H1 (cell line): Measurements from ENCODE around the gene IPO7. TPM values are rescaled to one million over a fixed set of nuclear protein-coding genes. Genes with fewer than 3 reads are reported as not detected.

Source experiments
- CTCF ChIA-PET: fragments of 300-600 bp; sonication (Branson Sonifier 250); formaldehyde crosslinking; loops from one replicate; lab custom pipeline; 2021; ENCODE audit not compliant: partially characterized antibody; lab: Charles Lee
- POLR2A ChIA-PET: fragments of 300-600 bp; sonication (Branson Sonifier 250); formaldehyde crosslinking; loops from one replicate; lab custom pipeline; 2021; ENCODE audit warnings: inconsistent platforms; ENCODE audit not compliant: partially characterized antibody; lab: Charles Lee
- DNase-seq, 2 experiments: peaks; one replicate each; pipeline versions ENCODE4 v3.0.0 to v3.0.0-alpha.2; 2010 to 2022; ENCODE audit warnings: low spot score in 2 of 2, low read depth in 1 of 2, mixed read lengths in 1 of 2
- FAIRE-seq: peaks from 2 replicates; lab custom pipeline; 2011; peaks lifted over from hg19 to GRCh38; lab: Jason Lieb, UNC
- H2AFZ ChIP-seq: 2 replicates; pipeline ENCODE4 v1.8.1; 2012; ENCODE audit warnings: low read length, inconsistent platforms
- H2AK5ac ChIP-seq: 2 replicates; pipeline ENCODE4 v1.6.1; 2013; ENCODE audit warnings: low read depth, low read length
- H2BK120ac ChIP-seq: replicated peaks from 2 replicates; pipeline ENCODE3; 2013; ENCODE audit warnings: low read depth, low read length, inconsistent platforms
- H2BK12ac ChIP-seq: 2 replicates; pipeline ENCODE4 v1.6.1; 2013; ENCODE audit warnings: low read depth, low read length
- H2BK15ac ChIP-seq: 2 replicates; pipeline ENCODE4 v1.6.1; 2013; ENCODE audit warnings: low read length
- H2BK20ac ChIP-seq: 2 replicates; pipeline ENCODE4 v1.6.1; 2013; ENCODE audit warnings: low read length
- H2BK5ac ChIP-seq: 2 replicates; pipeline ENCODE4 v1.6.1; 2013; ENCODE audit warnings: low read depth, low read length
- H3K14ac ChIP-seq: 2 replicates; pipeline ENCODE4 v1.6.1; 2013; ENCODE audit warnings: inconsistent platforms; ENCODE audit not compliant: insufficient read length
- H3K18ac ChIP-seq: 2 replicates; pipeline ENCODE4 v1.6.1; 2013; ENCODE audit warnings: low read length; ENCODE audit errors: extremely low read depth
- H3K23ac ChIP-seq: 2 replicates; pipeline ENCODE4 v1.6.1; 2013; ENCODE audit warnings: inconsistent platforms; ENCODE audit not compliant: insufficient read length
- H3K23me2 ChIP-seq: 2 replicates; pipeline ENCODE4 v1.6.1; 2013; ENCODE audit warnings: low read depth, low read length
- H3K27ac ChIP-seq: 2 replicates; pipeline ENCODE4 v1.6.1; 2011; ENCODE audit warnings: low read depth, low read length, inconsistent platforms
- H3K27me3 ChIP-seq, 4 experiments: replicated peaks in 1 of 4; 1 replicate in 1 of 4; 2 replicates in 3 of 4; pipeline versions ENCODE4 v1.6.1 to v1.8.1; 2011 to 2013; ENCODE audit warnings: low read length in 3 of 4, mild to moderate bottlenecking in 3 of 4, inconsistent platforms in 2 of 4, mixed read lengths in 2 of 4, moderate library complexity in 1 of 4; ENCODE audit not compliant: control insufficient read depth in 3 of 4, insufficient read depth in 3 of 4; ENCODE audit errors: extremely low read depth in 1 of 4
- H3K36me3 ChIP-seq, 4 experiments: 2 replicates each; pipeline versions ENCODE4 v1.6.1 to v1.8.1; 2011 to 2013; ENCODE audit warnings: mild to moderate bottlenecking in 4 of 4, low read length in 3 of 4, moderate library complexity in 2 of 4, control low read depth in 1 of 4, inconsistent platforms in 1 of 4; ENCODE audit not compliant: insufficient read depth in 4 of 4, control insufficient read depth in 2 of 4
- H3K4ac ChIP-seq: replicated peaks from 2 replicates; pipeline ENCODE3; 2013; ENCODE audit warnings: low read length, low read depth, mixed read lengths, inconsistent platforms; ENCODE audit not compliant: insufficient read length
- H3K4me1 ChIP-seq, 4 experiments: replicated peaks in 1 of 4; 1 replicate in 1 of 4; 2 replicates in 3 of 4; pipeline versions ENCODE4 v1.6.1 to v1.8.1; 2011 to 2013; ENCODE audit warnings: low read length in 3 of 4, inconsistent platforms in 2 of 4, mixed read lengths in 1 of 4; ENCODE audit not compliant: insufficient read depth in 4 of 4, control insufficient read depth in 3 of 4
- H3K4me2 ChIP-seq, 2 experiments: 2 replicates each; pipeline versions ENCODE4 v1.6.1 to v1.8.1; 2011 to 2013; ENCODE audit warnings: low read depth in 2 of 2, low read length in 2 of 2, control low read depth in 1 of 2, inconsistent platforms in 1 of 2, mild to moderate bottlenecking in 1 of 2; ENCODE audit not compliant: insufficient read depth in 1 of 2
- H3K4me3 ChIP-seq, 4 experiments: fragments of 200-600, 300-600 bp in 1 of 4; sonication (generic), shearing (Covaris generic), sonication (Bioruptor Twin) in 1 of 4; 2 replicates each; pipeline versions ENCODE4 v1.5.1 to v1.8.1; 2011 to 2016; ENCODE audit warnings: low read length in 4 of 4, low read depth in 3 of 4, control low read depth in 2 of 4, inconsistent platforms in 2 of 4, mild to moderate bottlenecking in 2 of 4, mixed read lengths in 1 of 4, moderate library complexity in 1 of 4; ENCODE audit not compliant: insufficient read depth in 2 of 4; ENCODE audit errors: extremely low read depth in 1 of 4
- H3K56ac ChIP-seq: replicated peaks from 2 replicates; pipeline ENCODE3; 2013; ENCODE audit warnings: low read depth, mild to moderate bottlenecking, mixed read lengths, low read length, inconsistent platforms; ENCODE audit not compliant: insufficient read length
- H3K79me1 ChIP-seq: 2 replicates; pipeline ENCODE4 v1.6.1; 2013; ENCODE audit warnings: low read depth, low read length, control low read depth
- H3K79me2 ChIP-seq, 2 experiments: 2 replicates each; pipeline versions ENCODE4 v1.6.1 to v1.8.1; 2012 to 2013; ENCODE audit warnings: low read length in 2 of 2, mild to moderate bottlenecking in 2 of 2, inconsistent platforms in 1 of 2; ENCODE audit not compliant: insufficient read depth in 2 of 2, control insufficient read depth in 1 of 2
- H3K9ac ChIP-seq, 4 experiments: replicated peaks in 1 of 4; 1 replicate in 1 of 4; 2 replicates in 3 of 4; pipeline versions ENCODE4 v1.6.1 to v1.8.1; 2011 to 2013; ENCODE audit warnings: low read depth in 3 of 4, low read length in 3 of 4, control low read depth in 2 of 4, mild to moderate bottlenecking in 2 of 4, moderate library complexity in 2 of 4, inconsistent platforms in 1 of 4; ENCODE audit errors: extremely low read depth in 1 of 4
- H3K9me3 ChIP-seq, 2 experiments: 2 replicates each; pipeline versions ENCODE4 v1.6.1 to v1.8.1; 2012 to 2013; ENCODE audit warnings: mild to moderate bottlenecking in 2 of 2, moderate library complexity in 2 of 2, control low read depth in 1 of 2, inconsistent platforms in 1 of 2, low read depth in 1 of 2, low read length in 1 of 2, mixed read lengths in 1 of 2; ENCODE audit not compliant: insufficient read depth in 2 of 2
- H4K20me1 ChIP-seq, 2 experiments: replicated peaks in 1 of 2; 2 replicates each; pipeline versions ENCODE3 to v1.8.1; 2011 to 2013; ENCODE audit warnings: inconsistent platforms in 2 of 2, low read length in 2 of 2, mild to moderate bottlenecking in 1 of 2; ENCODE audit not compliant: insufficient read depth in 2 of 2, control insufficient read depth in 1 of 2
- H4K5ac ChIP-seq: 2 replicates; pipeline ENCODE4 v1.6.1; 2013; ENCODE audit warnings: low read length, low read depth, mixed read lengths, inconsistent platforms; ENCODE audit not compliant: insufficient read length
- H4K8ac ChIP-seq: 2 replicates; pipeline ENCODE4 v1.8.0; 2013; ENCODE audit warnings: mild to moderate bottlenecking, moderate library complexity, low read length, inconsistent platforms; ENCODE audit not compliant: insufficient read depth; ENCODE audit errors: extremely low read depth
- H4K91ac ChIP-seq: replicated peaks from 2 replicates; pipeline ENCODE3; 2013; ENCODE audit warnings: low read length, mixed read lengths, inconsistent platforms; ENCODE audit not compliant: insufficient read length
- FOSL1 ChIP-seq: IDR thresholded peaks from 2 replicates; pipeline ENCODE4 v1.6.1; 2011; ENCODE audit warnings: mild to moderate bottlenecking, low read depth, low read length, moderate library complexity; ENCODE audit not compliant: insufficient read depth
- KDM4A ChIP-seq: IDR thresholded peaks from one replicate; pipeline ENCODE4 v1.7.1; 2012; ENCODE audit warnings: low read depth, mild to moderate bottlenecking, moderate library complexity, low read length, inconsistent platforms; ENCODE audit not compliant: severe bottlenecking
- KDM5A ChIP-seq: fragments of 200-600 bp; IDR thresholded peaks from 2 replicates; pipeline ENCODE4 v1.7.1; 2012; ENCODE audit warnings: mild to moderate bottlenecking, low read length, inconsistent platforms, mixed read lengths
- MAFK ChIP-seq: IDR thresholded peaks from 2 replicates; pipeline ENCODE4 v1.6.1; 2012; ENCODE audit warnings: low read depth, mild to moderate bottlenecking, improper control_type of control experiment, low read length
- PHF8 ChIP-seq: fragments of 200-600 bp; sonication (generic); conservative IDR thresholded peaks from 2 replicates; pipeline ENCODE4 v1.7.1; 2012; ENCODE audit warnings: low read depth, mild to moderate bottlenecking, inconsistent platforms, low read length, moderate library complexity
- POU5F1 ChIP-seq: IDR thresholded peaks from 2 replicates; pipeline ENCODE4 v1.6.1; 2011; ENCODE audit warnings: low read depth, mild to moderate bottlenecking, low read length, moderate library complexity
- RNF2 ChIP-seq: fragments of 200-900, 300-1000 bp; sonication (generic); IDR thresholded peaks from 2 replicates; pipeline ENCODE4 v1.7.1; 2016; ENCODE audit warnings: borderline replicate concordance, low read depth, mild to moderate bottlenecking, antibody characterized with exemption, low read length; ENCODE audit not compliant: poor library complexity, severe bottlenecking; ENCODE audit errors: missing control alignments
- RXRA ChIP-seq: IDR thresholded peaks from 2 replicates; pipeline ENCODE4 v1.6.1; 2011; ENCODE audit warnings: low read depth, mild to moderate bottlenecking, low read length, moderate library complexity; ENCODE audit not compliant: insufficient read depth
- SIN3A ChIP-seq, 2 experiments: IDR thresholded peaks in 1 of 2; conservative IDR thresholded peaks in 1 of 2; 2 replicates each; pipeline ENCODE4 v1.6.1; 2011 to 2012; ENCODE audit warnings: low read length in 2 of 2, improper control_type of control experiment in 1 of 2, low read depth in 1 of 2, mild to moderate bottlenecking in 1 of 2
- SP4 ChIP-seq: IDR thresholded peaks from 2 replicates; pipeline ENCODE4 v1.6.1; 2012; ENCODE audit warnings: low read length, inconsistent platforms
- TCF12 ChIP-seq: IDR thresholded peaks from 2 replicates; pipeline ENCODE4 v1.6.1; 2011; ENCODE audit warnings: low read depth, mild to moderate bottlenecking, low read length
- WGBS, 2 experiments: shearing (Covaris generic) in 1 of 2; methylation state at CpG; one replicate each; pipeline versions ENCODE4 v1.1.6 to v1.1.7; 2013 to 2015; ENCODE audit warnings: low lambda C conversion rate in 2 of 2, mixed read lengths in 2 of 2, inconsistent platforms in 1 of 2, low coverage in 1 of 2, missing lambda C conversion rate in 1 of 2; ENCODE audit not compliant: insufficient replicate concordance in 2 of 2, insufficient coverage in 1 of 2, insufficient read length in 1 of 2; ENCODE audit errors: extremely low coverage in 1 of 2, missing lambda C conversion rate in 1 of 2; 5-methylcytosine and 5-hydroxymethylcytosine counted together
- polyA plus RNA-seq, 7 experiments: library from polyadenylated mRNA; depleted of rRNA in 3 of 7; stranded (reverse) in 5 of 7; unstranded in 2 of 7; fragments of >200 nt in 5 of 7; fragments of 200-250 nt in 2 of 7; gene quantifications; 1 replicate in 5 of 7; 2 replicates in 1 of 7; 4 replicates in 1 of 7; pipeline versions ENCODE4 v1.2.1 to v1.2.3, GENCODE V29; 2011 to 2013; ENCODE audit warnings: missing spikeins in 2 of 7, mixed read lengths in 2 of 7
- total RNA-seq: library from RNA; stranded (reverse); fragmentation: NEBNext Ultra II Directional; extraction: Animal tissue kit (Norgen Biotek cat#: 25700); gene quantifications from 2 replicates; pipeline ENCODE4 v1.2.1, GENCODE V29; 2021

Gene IPO7
- total and polyA plus RNA-seq, 2 of the 8 experiments (the other 6 are each of a cell fraction or from before 2014, with no cell fraction given) = 45.9 to 259 TPM

GRCh38 chr11:9460322-9461062 lies 76.0 kb downstream of the IPO7 start, which contains the start of gene ZNF143:
Gene ZNF143 (plus strand): TSS chr11:9461012. CDS start chr11:9471309, 10,297 bp downstream.
- H3K4me3 ChIP-seq = peak within 1 kb of the TSS; percentile 84 to 99 (median 94)
- no peak within 1 kb of the TSS for H2BK120ac ChIP-seq
- H3K9me3 ChIP-seq = no peaks in the 10 kb centered on the region
- H3K27ac ChIP-seq = peak within 1 kb of the TSS; percentile 99
- H4K5ac ChIP-seq = peak within 1 kb of the TSS; percentile 92
- ChIA-PET CTCF (interaction anchor here (0.9 to 2.3 kb wide), 5 partner anchors 19 to 323 kb away, joined by 3 to 7 read pairs (median 3); no protein-coding TSS in a partner anchor), POLR2A (interaction anchor here (0.6 to 4.7 kb wide), 62 partner anchors 11 to 1348 kb away, joined by 3 to 78 read pairs (median 4); partner anchors contain the start of genes DENND5A, EIF4G2, IPO7 and TMEM41B)
- no peak within 1 kb of the TSS for H3K23ac ChIP-seq
- peak within 1 kb of the TSS; percentile 35; the same call in 1 of the 2 replicates for H2BK12ac ChIP-seq
- H3K23me2 ChIP-seq = 0 out of 2 replicates have a peak, but pooled peaks cover 2% of the 10 kb centered on the region
- no peaks in the 10 kb centered on the region for H3K36me3 ChIP-seq
- H3K18ac ChIP-seq = peak within 1 kb of the TSS; percentile 91
- peak within 1 kb of the TSS; percentile 24 for H3K56ac ChIP-seq
- no peak within 1 kb of the TSS for H2BK15ac ChIP-seq
- peak within 1 kb of the TSS; percentile 76 to 82 for H3K4me2 ChIP-seq
- no peak within 1 kb of the TSS; the same call in 1 of the 2 replicates for H2BK20ac ChIP-seq
- H4K20me1 ChIP-seq = no peaks in the 10 kb centered on the region
- peak within 1 kb of the TSS; percentile 98; the same call in 1 of the 2 replicates for H4K8ac ChIP-seq
- no peaks in the 10 kb centered on the region for H3K79me1 ChIP-seq
- FAIRE-seq = no peak
- WGBS, 2 experiments = 3% methylated on average over 44 of the region's 45 CpGs; no CpG with 5 or more reads in 1 of the 2 experiments
- peak within 1 kb of the TSS; percentile 98 for H2BK5ac ChIP-seq
- peak within 1 kb of the TSS; percentile 3 for H3K4ac ChIP-seq
- peaks cover 0 to 50% of the 10 kb centered on the region in 2 experiments; a peak in 3 of 4 replicates for H3K79me2 ChIP-seq
- H4K91ac ChIP-seq = peak within 1 kb of the TSS; percentile 73
- DNase-seq = peak; percentile 100
- H3K27me3 ChIP-seq = no peaks in the 10 kb centered on the region
- peak within 1 kb of the TSS; percentile 15; the same call in 1 of the 2 replicates for H2AFZ ChIP-seq
- H3K9ac ChIP-seq = peak within 1 kb of the TSS; percentile 98 to 100 (median 98)
- H3K14ac ChIP-seq = no peak within 1 kb of the TSS
- no peak within 1 kb of the TSS for H2AK5ac ChIP-seq
- no peaks in the 10 kb centered on the region; a peak in 1 of 7 replicates for H3K4me1 ChIP-seq
- TF ChIP-seq SIN3A (conservative IDR thresholded peaks at IDR 0.05 in 1 of 2, IDR thresholded peaks at IDR 0.05 in 1 of 2; ENCODE audit: low read depth in 1 of 2, low read length in 2 of 2) (peak in 1 of 2 experiments; percentile 33; a peak in 1 of 4 replicates), FOSL1 (no peak), MAFK (no peak), KDM5A (no peak), RXRA (no peak), TCF12 (no peak), PHF8 (peak; percentile 83), KDM4A (peak; percentile 13), RNF2 (no peak), POU5F1 (no peak), SP4 (peak; percentile 96)
